Smooth muscle cell (in vitro differentiated cells): Measurements from ENCODE around the gene UBAC2. TPM values are rescaled to one million over a fixed set of nuclear protein-coding genes. Genes with fewer than 3 reads are reported as not detected.

ENCODE experiments used
- DNase-seq: peaks from one replicate; lab custom pipeline; 2025; ENCODE audit not compliant: unreplicated experiment; lab: John Stamatoyannopoulos, UW
- H2AFZ ChIP-seq: fragments of 200-600 bp; sonication (generic); 2 replicates; pipeline ENCODE4 v1.6.0; 2016; ENCODE audit warnings: antibody characterized with exemption, low read depth, mild to moderate bottlenecking
- H3F3A ChIP-seq: fragments of 200-600 bp; sonication (generic); 2 replicates; pipeline ENCODE4 v1.6.0; 2017; ENCODE audit warnings: antibody characterized with exemption, low read depth
- H3K27ac ChIP-seq: fragments of 200-600 bp; sonication (generic); 2 replicates; pipeline ENCODE4 v1.5.1; 2016; ENCODE audit warnings: low read depth, mild to moderate bottlenecking
- H3K27me3 ChIP-seq: fragments of 200-600 bp; sonication (generic); 2 replicates; pipeline ENCODE4 v1.6.1; 2016; ENCODE audit warnings: low read depth, mild to moderate bottlenecking
- H3K36me3 ChIP-seq: fragments of 200-600 bp; sonication (generic); 2 replicates; pipeline ENCODE4 v1.5.1; 2016; ENCODE audit warnings: low read depth
- H3K4me1 ChIP-seq: fragments of 200-600 bp; sonication (generic); 2 replicates; pipeline ENCODE4 v1.5.1; 2016; ENCODE audit warnings: low read depth
- H3K4me2 ChIP-seq: fragments of 200-600 bp; sonication (generic); 2 replicates; pipeline ENCODE4 v1.6.0; 2016; ENCODE audit warnings: mild to moderate bottlenecking
- H3K4me3 ChIP-seq: fragments of 200-600 bp; sonication (generic); 2 replicates; pipeline ENCODE4 v1.5.1; 2016; ENCODE audit warnings: mild to moderate bottlenecking
- H3K79me2 ChIP-seq: fragments of 200-600 bp; sonication (generic); 2 replicates; pipeline ENCODE4 v1.6.0; 2016; ENCODE audit warnings: low read depth, mild to moderate bottlenecking
- H3K9ac ChIP-seq: fragments of 200-600 bp; sonication (generic); 2 replicates; pipeline ENCODE4 v1.6.0; 2016; ENCODE audit warnings: low read depth
- H3K9me3 ChIP-seq: fragments of 200-600 bp; sonication (generic); replicated peaks from 2 replicates; pipeline ENCODE4 v1.5.1; 2016; ENCODE audit warnings: low read depth
- H4K20me1 ChIP-seq: fragments of 200-600 bp; sonication (generic); 2 replicates; pipeline ENCODE4 v1.6.0; 2016; ENCODE audit warnings: low read depth
- CTCF ChIP-seq: fragments of 200-600 bp; sonication (generic); IDR thresholded peaks from 2 replicates; pipeline ENCODE4 v1.5.1; 2017; ENCODE audit warnings: borderline replicate concordance, mild to moderate bottlenecking, antibody characterized with exemption; ENCODE audit not compliant: insufficient read depth, poor library complexity, severe bottlenecking
- WGBS: methylation state at CpG from one replicate; pipeline ENCODE4 v1.1.7; 2016; ENCODE audit warnings: low lambda C conversion rate; 5-methylcytosine and 5-hydroxymethylcytosine counted together
- polyA plus RNA-seq: library from polyadenylated mRNA; unstranded; fragments of >200 nt; fragmentation: Nextera tagmentation; extraction: Ambion mirVana; gene quantifications from 2 replicates; pipeline ENCODE4 v1.2.1, GENCODE V29; 2016
- total RNA-seq: library from RNA; depleted of rRNA; stranded (reverse); fragments of >200 nt; gene quantifications from 2 replicates; pipeline ENCODE4 v1.2.3, GENCODE V29; 2014

UBAC2 gene
- total and polyA plus RNA-seq, 2 experiments from 2014 or later = 58.4 to 74.0 TPM

GRCh38 chr13:99352351-99353245, 151.9 kb downstream of the UBAC2 start:
- Histone ChIP-seq H3K27ac (no peak overlapping the region), H3K9me3 (no peaks in the 10 kb centered on the region), H3K4me2 (peak overlapping the region; percentile 32), H3K36me3 (no peaks in the 10 kb centered on the region), H3K4me3 (no peak overlapping the region), H3K9ac (no peak overlapping the region), H3F3A (peaks cover 10% of the 10 kb centered on the region), H4K20me1 (peaks cover 6% of the 10 kb centered on the region), H2AFZ (no peak overlapping the region), H3K27me3 (no peaks in the 10 kb centered on the region), H3K4me1 (peaks cover 5% of the 10 kb centered on the region), H3K79me2 (no peaks in the 10 kb centered on the region)
- no peak for DNase-seq
- 87% methylated on average over 17 of the region's 17 CpGs for WGBS
- TF ChIP-seq CTCF = no peak

- Histone ChIP-seq H3K9me3 (no peaks in the 10 kb centered on the region), H3K27me3 (no peaks in the 10 kb centered on the region), H3K9ac (no peak overlapping the region), H3F3A (peaks cover 14% of the 10 kb centered on the region), H3K4me1 (peaks cover 5% of the 10 kb centered on the region), H3K4me3 (no peak overlapping the region), H2AFZ (no peak overlapping the region), H3K27ac (peak overlapping the region; percentile 17), H3K79me2 (no peaks in the 10 kb centered on the region), H3K4me2 (peak overlapping the region; percentile 32), H3K36me3 (no peaks in the 10 kb centered on the region), H4K20me1 (peaks cover 6% of the 10 kb centered on the region)
- DNase-seq = no peak
- no peak for TF ChIP-seq CTCF
- WGBS = 95% methylated on average over 2 of the region's 2 CpGs
Observed at GRCh38 chr13:99353246-99353600, 152.6 kb downstream of the UBAC2 start.

GRCh38 chr13:99353836-99354235, 153.2 kb downstream of the UBAC2 start:
- Histone ChIP-seq H2AFZ (no peak overlapping the region), H3K4me2 (peak overlapping the region; percentile 32), H3K9me3 (no peaks in the 10 kb centered on the region), H4K20me1 (peaks cover 6% of the 10 kb centered on the region), H3K4me1 (peaks cover 5% of the 10 kb centered on the region), H3K36me3 (no peaks in the 10 kb centered on the region), H3F3A (peaks cover 14% of the 10 kb centered on the region), H3K79me2 (no peaks in the 10 kb centered on the region), H3K4me3 (no peak overlapping the region), H3K27ac (peak overlapping the region; percentile 32), H3K9ac (no peak overlapping the region), H3K27me3 (no peaks in the 10 kb centered on the region)
- no peak for DNase-seq
- TF ChIP-seq CTCF = no peak
- 41% methylated on average over 8 of the region's 8 CpGs for WGBS
